Measurements from ENCODE around the gene CENPX. TPM values are rescaled to one million over a fixed set of nuclear protein-coding genes. Genes with fewer than 3 reads are reported as not detected.

CENPX gene
- polyA plus RNA-seq (2013, experiment 1 of 2; ENCODE audit: insufficient read length), result 53.5 TPM
- polyA plus RNA-seq (2013, experiment 2 of 2; ENCODE audit: insufficient read length), result 13.4 TPM

GRCh38 chr17:82022310-82022980 is at the start of gene CENPX:
CENPX (minus strand) TSS chr17:82022878; CDS start chr17:82022861, 17 bp downstream.
- no peak for DNase-seq

- DNase-seq, result no peak
Measured at GRCh38 chr17:82070611-82071010, 47.9 kb upstream of the CENPX start.

GRCh38 chr17:82065638-82066303 is 43.1 kb upstream of the CENPX start, which contains the start of gene DUS1L:
DUS1L (minus strand) TSS chr17:82065804; CDS start chr17:82065059, 745 bp downstream.
- peak; percentile 49 for DNase-seq

GRCh38 chr17:82065193-82065637 is 42.5 kb upstream of the CENPX start:
- peak; percentile 22 for DNase-seq

GRCh38 chr17:82064433-82065192 is 41.9 kb upstream of the CENPX start:
- no peak for DNase-seq

- DNase-seq, result no peak
Measured at GRCh38 chr17:82063424-82064415, 41.0 kb upstream of the CENPX start.

- no peak for DNase-seq
Measured at GRCh38 chr17:82062984-82063368, 40.3 kb upstream of the CENPX start.

- DNase-seq, result no peak
Measured at GRCh38 chr17:82062076-82062983, 39.7 kb upstream of the CENPX start.

GRCh38 chr17:82061047-82061925 is 38.6 kb upstream of the CENPX start:
- no peak for DNase-seq

- no peak for DNase-seq
Measured at GRCh38 chr17:82060614-82061013, 37.9 kb upstream of the CENPX start.

- no peak for DNase-seq
Measured at GRCh38 chr17:82060001-82060380, 37.3 kb upstream of the CENPX start.

- no peak for DNase-seq
Measured at GRCh38 chr17:82059272-82060000, 36.8 kb upstream of the CENPX start.

- DNase-seq, result no peak
Measured at GRCh38 chr17:82058855-82059249, 36.2 kb upstream of the CENPX start.

GRCh38 chr17:82058230-82058854 is 35.7 kb upstream of the CENPX start:
- no peak for DNase-seq

GRCh38 chr17:82056729-82057621 is 34.3 kb upstream of the CENPX start:
- DNase-seq, result no peak

GRCh38 chr17:82055965-82056728 is 33.5 kb upstream of the CENPX start:
- DNase-seq, result no peak
